HCT116 (cell line): ENCODE results near the gene FER.

Source experiments
- CTCF ChIP-seq, 3 experiments: fragments of 200-600 bp in 1 of 3; sonication (generic) in 1 of 3; IDR thresholded peaks in 2 of 3; conservative IDR thresholded peaks in 1 of 3; 2 replicates each; pipeline ENCODE4 v1.5.1; 2012 to 2017; ENCODE audit warnings: low read depth in 2 of 3, low read length in 2 of 3, antibody characterized with exemption in 1 of 3, borderline replicate concordance in 1 of 3, control low read depth in 1 of 3, mild to moderate bottlenecking in 1 of 3, mixed read lengths in 1 of 3, mixed run types in 1 of 3, moderate library complexity in 1 of 3; ENCODE audit not compliant: insufficient read depth in 1 of 3
- EZH2phosphoT487 ChIP-seq: fragments of 200-600 bp; IDR thresholded peaks from 2 replicates; pipeline ENCODE4 v1.6.1; 2018; ENCODE audit warnings: antibody characterized with exemption, borderline replicate concordance
- POLR2A ChIP-seq: IDR thresholded peaks from 2 replicates; pipeline ENCODE4 v1.7.0; 2011; ENCODE audit warnings: borderline replicate concordance; ENCODE audit not compliant: insufficient read depth, insufficient read length; ENCODE audit errors: extremely low read depth
- POLR2AphosphoS5 ChIP-seq: IDR thresholded peaks from 2 replicates; pipeline ENCODE4 v1.6.1; 2011; ENCODE audit warnings: mild to moderate bottlenecking, low read depth, low read length, moderate library complexity
- REST ChIP-seq: IDR thresholded peaks from 2 replicates; pipeline ENCODE4 v1.6.1; 2012; ENCODE audit warnings: low read depth
- TCF7L2 ChIP-seq: IDR thresholded peaks from 2 replicates; pipeline ENCODE4 v1.7.0; 2011; ENCODE audit warnings: borderline replicate concordance, inconsistent platforms; ENCODE audit not compliant: insufficient read depth, insufficient read length; ENCODE audit errors: extremely low read depth

- no peak for TF ChIP-seq POLR2A
- TF ChIP-seq REST, result no peak
- no peak for TF ChIP-seq CTCF (IDR thresholded peaks at IDR 0.05 in 2 of 3, conservative IDR thresholded peaks at IDR 0.05 in 1 of 3; ENCODE audit: borderline replicate concordance in 1 of 3, insufficient read depth in 1 of 3, low read depth in 2 of 3, low read length in 2 of 3)
- TF ChIP-seq TCF7L2, result no peak
- no peak for TF ChIP-seq POLR2AphosphoS5
- no peak for TF ChIP-seq EZH2phosphoT487
Measured at GRCh38 chr5:108966910-108967309, 219.2 kb downstream of the FER start.
